Colonic mucosa (tissue), 4 donors: ENCODE results near the gene GULP1. TPM values are rescaled to one million over a fixed set of nuclear protein-coding genes. Genes with fewer than 3 reads are reported as not detected.
"Not testable (repeated sequence)": the region's sequence is repeated elsewhere in the genome, so short reads cannot be mapped to it uniquely, and the experiment has no call there.

Experiments
- DNase-seq: peaks from one replicate; pipeline ENCODE4 v3.0.0-alpha.2; 2020
- H3K27ac ChIP-seq: fragments of 200-600 bp; one replicate; pipeline ENCODE4 v1.8.0; 2021
- H3K27me3 ChIP-seq: fragments of 200-600 bp; one replicate; pipeline ENCODE4 v1.8.0; 2021
- H3K36me3 ChIP-seq: fragments of 200-600 bp; one replicate; pipeline ENCODE4 v1.8.0; 2021
- H3K4me1 ChIP-seq: fragments of 200-600 bp; one replicate; pipeline ENCODE4 v1.8.0; 2021; ENCODE audit warnings: mild to moderate bottlenecking
- H3K4me3 ChIP-seq: fragments of 200-600 bp; one replicate; pipeline ENCODE4 v1.8.0; 2021
- H3K9ac ChIP-seq, 2 donors: one replicate each; pipeline ENCODE4 v1.7.0; 2013; ENCODE audit warnings: control low read depth in 2 of 2, low read depth in 2 of 2, low read length in 2 of 2
- H3K9me3 ChIP-seq: fragments of 200-600 bp; one replicate; pipeline ENCODE4 v1.8.0; 2021
- intact Hi-C: fragments of 100-400 bp; cut with DNase I; formaldehyde crosslinking; loops from one replicate; pipeline ENCODE4 v1.14.1; 2022
- total RNA-seq, 2 donors: library from RNA; stranded (reverse); fragmentation: NEBNext Ultra II Directional in 1 of 2; extraction: Animal tissue kit (Norgen Biotek cat#: 25700) in 1 of 2; gene quantifications; one replicate each; pipeline ENCODE4 v1.2.1, GENCODE V29; 2021
- TF ChIP-seq, protein P1 (sequence below): fragments of 200-600 bp; IDR thresholded peaks from one replicate; pipeline ENCODE4 v1.8.0; 2022; ENCODE audit warnings: antibody characterized with exemption, mild to moderate bottlenecking
- donor health status: healthy.
- donor health status: DM: no; HTN: no; CAD: no.
- donor health status: DM: no; HTN: no; CAD: no.

GULP1 gene
- total RNA-seq, 2 donors from 2014 or later: 10.4 to 11.8 TPM

DNA sequence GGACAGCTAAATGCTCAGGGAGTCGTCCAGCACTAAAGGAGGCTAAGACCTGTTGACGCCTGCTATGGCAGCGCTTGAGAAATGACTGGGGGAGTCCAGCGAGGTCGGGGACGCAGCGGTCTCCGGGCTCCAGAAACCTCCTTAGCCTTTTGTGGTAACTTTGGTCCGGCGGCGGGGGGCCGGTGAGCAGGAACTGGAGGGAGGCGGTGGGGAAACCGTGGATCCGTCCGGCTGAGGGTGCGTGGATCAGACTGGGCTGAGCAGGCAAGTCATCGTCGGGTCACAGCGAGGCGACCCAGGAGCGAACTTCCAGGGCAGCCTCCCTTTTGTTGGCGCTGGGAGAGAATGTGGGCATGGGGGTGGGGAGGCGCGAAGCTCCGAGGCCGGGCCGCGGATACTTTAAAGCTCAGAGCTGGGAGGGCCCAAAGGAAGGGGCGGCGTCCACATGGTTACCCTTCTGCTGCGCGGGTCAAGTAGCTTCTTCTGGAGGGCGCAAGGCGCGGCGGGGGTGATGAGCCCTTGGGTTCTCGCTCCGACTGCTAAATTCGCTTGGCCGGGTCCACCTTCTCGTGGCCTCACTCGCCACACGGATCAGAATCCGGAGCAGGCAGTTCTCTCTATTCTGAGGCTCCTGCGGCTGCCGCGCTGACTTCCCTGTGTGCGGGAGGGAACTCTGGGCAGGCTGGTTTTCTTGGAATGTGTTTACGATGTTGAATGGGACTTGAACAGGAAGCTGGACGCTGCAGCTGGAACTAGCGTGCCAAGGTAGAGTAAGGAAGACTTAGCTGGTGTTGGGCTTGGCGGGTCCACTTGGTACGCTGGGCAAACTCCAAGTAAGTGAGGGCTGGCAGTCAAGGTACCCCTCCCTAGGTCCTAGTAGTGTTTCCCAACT lies 920 bp downstream of the GULP1 start:
- Histone ChIP-seq H3K27me3 (no peaks in the 10 kb centered on the region), H3K4me1 (no peaks in the 10 kb centered on the region), H3K27ac (peak overlapping the region; percentile 73), H3K9me3 (no peaks in the 10 kb centered on the region), H3K9ac (peak overlapping the region; percentile 77 to 78), H3K36me3 (no peaks in the 10 kb centered on the region), H3K4me3 (peak overlapping the region; percentile 47)
- intact Hi-C loops: no loop called here
- TF ChIP-seq, protein P1, sequence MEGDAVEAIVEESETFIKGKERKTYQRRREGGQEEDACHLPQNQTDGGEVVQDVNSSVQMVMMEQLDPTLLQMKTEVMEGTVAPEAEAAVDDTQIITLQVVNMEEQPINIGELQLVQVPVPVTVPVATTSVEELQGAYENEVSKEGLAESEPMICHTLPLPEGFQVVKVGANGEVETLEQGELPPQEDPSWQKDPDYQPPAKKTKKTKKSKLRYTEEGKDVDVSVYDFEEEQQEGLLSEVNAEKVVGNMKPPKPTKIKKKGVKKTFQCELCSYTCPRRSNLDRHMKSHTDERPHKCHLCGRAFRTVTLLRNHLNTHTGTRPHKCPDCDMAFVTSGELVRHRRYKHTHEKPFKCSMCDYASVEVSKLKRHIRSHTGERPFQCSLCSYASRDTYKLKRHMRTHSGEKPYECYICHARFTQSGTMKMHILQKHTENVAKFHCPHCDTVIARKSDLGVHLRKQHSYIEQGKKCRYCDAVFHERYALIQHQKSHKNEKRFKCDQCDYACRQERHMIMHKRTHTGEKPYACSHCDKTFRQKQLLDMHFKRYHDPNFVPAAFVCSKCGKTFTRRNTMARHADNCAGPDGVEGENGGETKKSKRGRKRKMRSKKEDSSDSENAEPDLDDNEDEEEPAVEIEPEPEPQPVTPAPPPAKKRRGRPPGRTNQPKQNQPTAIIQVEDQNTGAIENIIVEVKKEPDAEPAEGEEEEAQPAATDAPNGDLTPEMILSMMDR: no peak
- peak; percentile 78 for DNase-seq

DNA sequence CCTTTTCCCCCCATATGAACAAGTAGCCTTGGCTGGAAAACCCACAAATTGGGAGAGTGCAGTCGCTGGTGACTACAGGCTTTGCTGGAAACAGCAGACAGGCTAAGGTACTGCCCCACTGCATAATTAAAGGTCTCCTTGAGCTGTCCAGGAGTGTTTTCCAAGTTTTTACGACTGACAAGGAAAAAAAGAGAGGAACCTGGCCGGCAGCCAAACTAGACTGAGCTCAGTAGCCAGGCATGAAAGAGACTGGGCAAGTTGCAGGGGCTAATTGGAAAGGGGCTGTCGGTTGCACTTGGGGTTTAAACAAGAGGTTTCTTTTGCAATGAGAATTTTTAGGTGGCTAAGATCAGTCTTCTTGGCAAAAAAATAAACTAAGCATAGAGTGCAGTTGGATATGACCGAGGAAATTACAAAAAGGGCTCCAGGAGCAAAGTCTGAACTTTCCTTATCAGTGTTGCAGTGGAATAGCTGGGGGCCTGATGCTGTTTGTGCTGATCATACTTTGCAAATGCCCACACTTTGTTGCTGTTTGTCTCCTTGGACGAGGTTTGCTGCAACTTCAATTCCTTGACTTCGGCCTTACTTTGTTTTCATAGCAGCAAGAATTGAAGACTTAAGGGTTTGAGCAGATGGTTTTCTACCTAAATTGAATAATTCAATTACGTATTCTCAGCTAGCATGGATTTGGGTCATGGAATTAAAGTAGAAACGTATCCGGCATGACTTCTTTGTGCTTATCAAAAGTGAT lies 2.1 kb downstream of the GULP1 start:
- no peaks in the 10 kb centered on the region for H3K27me3 ChIP-seq
- peak; percentile 83 for DNase-seq
- H3K9ac ChIP-seq: peak overlapping the region; percentile 49 to 78
- H3K4me1 ChIP-seq: no peaks in the 10 kb centered on the region
- peak overlapping the region; percentile 73 for H3K27ac ChIP-seq
- no peaks in the 10 kb centered on the region for H3K36me3 ChIP-seq
- peak overlapping the region; percentile 47 for H3K4me3 ChIP-seq
- TF ChIP-seq, protein P1: no peak
- no peaks in the 10 kb centered on the region for H3K9me3 ChIP-seq
- intact Hi-C loops: no loop called here

GRCh38 chr2:188294352-188294926 lies 2.8 kb downstream of the GULP1 start:
- H3K4me1 ChIP-seq: no peaks in the 10 kb centered on the region
- no peak for DNase-seq
- TF ChIP-seq, protein P1: no peak
- no peaks in the 10 kb centered on the region for H3K36me3 ChIP-seq
- no peaks in the 10 kb centered on the region for H3K9me3 ChIP-seq
- peak overlapping the region in 1 of 2 donors; percentile 78 for H3K9ac ChIP-seq
- H3K27ac ChIP-seq: peak overlapping the region; percentile 73
- no peaks in the 10 kb centered on the region for H3K27me3 ChIP-seq
- intact Hi-C loops: no loop called here
- H3K4me3 ChIP-seq: no peak overlapping the region

GRCh38 chr2:188295067-188295685 lies 3.5 kb downstream of the GULP1 start:
- H3K27me3 ChIP-seq: no peaks in the 10 kb centered on the region
- H3K36me3 ChIP-seq: no peaks in the 10 kb centered on the region
- TF ChIP-seq, protein P1: no peak
- no peaks in the 10 kb centered on the region for H3K4me1 ChIP-seq
- intact Hi-C loops: no loop called here
- no peak overlapping the region for H3K9ac ChIP-seq
- H3K4me3 ChIP-seq: no peak overlapping the region
- DNase-seq: no peak
- H3K27ac ChIP-seq: no peak overlapping the region
- no peaks in the 10 kb centered on the region for H3K9me3 ChIP-seq

GRCh38 chr2:188297978-188298377 lies 6.3 kb downstream of the GULP1 start:
- H3K27me3 ChIP-seq: no peaks in the 10 kb centered on the region
- intact Hi-C loops: no loop called here
- TF ChIP-seq, protein P1: no peak

DNA sequence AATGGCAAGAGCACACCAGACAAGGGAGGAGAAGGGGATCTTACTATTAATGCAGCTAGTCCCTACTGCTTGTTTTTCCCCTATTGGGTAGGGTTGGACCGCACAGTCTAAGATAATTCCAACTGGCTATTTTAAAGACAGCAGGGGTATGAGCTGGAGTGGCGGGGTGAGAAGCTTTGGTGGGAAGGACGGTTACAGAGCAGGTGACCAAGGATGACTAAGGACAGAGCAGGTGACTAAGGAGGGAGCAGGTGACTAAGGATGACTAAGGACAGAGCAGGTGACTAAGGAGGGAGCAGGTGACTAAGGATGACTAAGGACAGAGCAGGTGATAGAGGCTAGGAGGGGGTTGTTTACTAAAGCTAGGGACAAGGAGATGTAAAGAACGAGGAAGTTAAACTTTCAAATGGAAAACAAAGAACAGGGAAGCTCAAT lies 7.3 kb downstream of the GULP1 start:
- H3K36me3 ChIP-seq, intact Hi-C loops, H3K4me3 ChIP-seq, H3K27ac ChIP-seq, H3K9me3 ChIP-seq, H3K9ac ChIP-seq, H3K4me1 ChIP-seq, H3K27me3 ChIP-seq: not testable (repeated sequence)
- peak; percentile 24 for DNase-seq

More at GRCh38 chr2:188297978-188298377, 6.3 kb downstream of the GULP1 start:
- Histone ChIP-seq H3K9ac (no peak overlapping the region), H3K4me1 (no peaks in the 10 kb centered on the region), H3K9me3 (no peaks in the 10 kb centered on the region), H3K4me3 (no peak overlapping the region), H3K27ac (no peak overlapping the region), H3K36me3 (no peaks in the 10 kb centered on the region)
- no peak for DNase-seq
